RWPE1 (cell line): ENCODE results near the gene WNT9A.
"Not testable (repeated sequence)": the region's sequence is repeated elsewhere in the genome, so short reads cannot be mapped to it uniquely, and the experiment has no call there.

Experiments
- CTCF ChIA-PET: fragments of 350-600 bp; sonication (Branson Sonifier 250); formaldehyde crosslinking; extraction: SDS; loops from one replicate; lab custom pipeline; 2021; lab: Yijun Ruan, JAX
- POLR2A ChIA-PET: fragments of 400-600 bp; formaldehyde crosslinking; extraction: SDS; loops from one replicate; lab custom pipeline; 2020; ENCODE audit warnings: antibody characterized with exemption; ENCODE audit not compliant: low non-redundant PET; lab: Yijun Ruan, JAX
- DNase-seq: peaks from one replicate; pipeline ENCODE4 v3.0.0; 2012; ENCODE audit warnings: low spot score
- H3K27ac ChIP-seq: fragments of 450-650 bp; 2 replicates; pipeline ENCODE4 v1.5.1; 2017
- TF ChIP-seq, protein P1 (sequence below): fragments of 450-650 bp; conservative IDR thresholded peaks from 2 replicates; pipeline ENCODE4 v1.5.1; 2017; ENCODE audit warnings: low read depth, mild to moderate bottlenecking

Gene WNT9A, protein sequence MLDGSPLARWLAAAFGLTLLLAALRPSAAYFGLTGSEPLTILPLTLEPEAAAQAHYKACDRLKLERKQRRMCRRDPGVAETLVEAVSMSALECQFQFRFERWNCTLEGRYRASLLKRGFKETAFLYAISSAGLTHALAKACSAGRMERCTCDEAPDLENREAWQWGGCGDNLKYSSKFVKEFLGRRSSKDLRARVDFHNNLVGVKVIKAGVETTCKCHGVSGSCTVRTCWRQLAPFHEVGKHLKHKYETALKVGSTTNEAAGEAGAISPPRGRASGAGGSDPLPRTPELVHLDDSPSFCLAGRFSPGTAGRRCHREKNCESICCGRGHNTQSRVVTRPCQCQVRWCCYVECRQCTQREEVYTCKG

DNA sequence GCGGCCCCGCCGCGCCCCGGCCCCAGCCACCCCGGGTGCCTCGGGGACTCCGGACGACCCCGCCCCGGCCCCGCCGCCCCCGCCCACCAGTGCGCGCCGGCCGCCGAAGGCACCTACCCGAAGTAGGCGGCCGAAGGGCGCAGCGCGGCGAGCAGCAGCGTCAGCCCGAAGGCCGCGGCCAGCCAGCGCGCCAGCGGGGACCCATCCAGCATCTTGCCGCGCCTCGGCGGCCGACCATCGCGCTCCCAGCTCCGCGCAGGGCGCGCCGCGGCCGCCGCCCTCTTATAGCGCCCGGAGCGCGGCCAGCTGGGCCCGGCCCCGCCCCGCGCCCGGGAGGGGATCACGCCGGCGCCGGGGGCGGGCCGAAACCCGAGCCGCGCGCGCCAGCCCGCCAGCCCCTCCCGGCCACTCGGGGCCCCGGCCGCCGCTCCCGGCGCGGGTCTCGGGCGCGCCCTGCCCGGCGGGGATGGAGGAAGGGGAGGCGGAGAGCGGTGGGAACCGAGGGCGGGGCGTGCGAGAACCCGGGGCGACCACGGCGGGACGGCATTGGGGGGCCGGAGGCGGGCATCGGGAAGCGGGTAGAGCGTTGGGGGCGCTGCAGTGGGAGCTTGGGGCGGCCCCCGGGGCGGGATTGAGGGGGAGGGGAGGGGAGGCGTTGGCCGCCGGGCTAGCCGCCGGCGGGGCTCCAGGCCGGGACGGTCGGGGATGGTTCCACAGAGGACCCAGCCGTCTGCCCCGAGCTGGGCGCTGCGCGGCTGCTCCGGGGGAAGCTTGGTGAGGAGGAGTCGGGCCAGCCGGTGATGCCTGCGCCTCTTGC is at the start of gene WNT9A:
Gene WNT9A, minus strand, starts transcription at position 257 of the 817 bp plus-strand sequence. Its CDS starts 45 bp downstream, at position 212.
- POLR2A ChIA-PET = interaction anchor here (0.6 kb wide), 2 partner anchors 25 to 160 kb away, joined by 3 read pairs; no protein-coding TSS in a partner anchor
- TF ChIP-seq, protein P1, sequence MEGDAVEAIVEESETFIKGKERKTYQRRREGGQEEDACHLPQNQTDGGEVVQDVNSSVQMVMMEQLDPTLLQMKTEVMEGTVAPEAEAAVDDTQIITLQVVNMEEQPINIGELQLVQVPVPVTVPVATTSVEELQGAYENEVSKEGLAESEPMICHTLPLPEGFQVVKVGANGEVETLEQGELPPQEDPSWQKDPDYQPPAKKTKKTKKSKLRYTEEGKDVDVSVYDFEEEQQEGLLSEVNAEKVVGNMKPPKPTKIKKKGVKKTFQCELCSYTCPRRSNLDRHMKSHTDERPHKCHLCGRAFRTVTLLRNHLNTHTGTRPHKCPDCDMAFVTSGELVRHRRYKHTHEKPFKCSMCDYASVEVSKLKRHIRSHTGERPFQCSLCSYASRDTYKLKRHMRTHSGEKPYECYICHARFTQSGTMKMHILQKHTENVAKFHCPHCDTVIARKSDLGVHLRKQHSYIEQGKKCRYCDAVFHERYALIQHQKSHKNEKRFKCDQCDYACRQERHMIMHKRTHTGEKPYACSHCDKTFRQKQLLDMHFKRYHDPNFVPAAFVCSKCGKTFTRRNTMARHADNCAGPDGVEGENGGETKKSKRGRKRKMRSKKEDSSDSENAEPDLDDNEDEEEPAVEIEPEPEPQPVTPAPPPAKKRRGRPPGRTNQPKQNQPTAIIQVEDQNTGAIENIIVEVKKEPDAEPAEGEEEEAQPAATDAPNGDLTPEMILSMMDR = no peak
- H3K27ac ChIP-seq = peak within 1 kb of the TSS; percentile 95
- CTCF ChIA-PET = interaction anchor here (0.6 to 1.3 kb wide), 8 partner anchors 52 to 1251 kb away, joined by 3 to 6 read pairs (median 4); no protein-coding TSS in a partner anchor
- DNase-seq = peak; percentile 73

DNA sequence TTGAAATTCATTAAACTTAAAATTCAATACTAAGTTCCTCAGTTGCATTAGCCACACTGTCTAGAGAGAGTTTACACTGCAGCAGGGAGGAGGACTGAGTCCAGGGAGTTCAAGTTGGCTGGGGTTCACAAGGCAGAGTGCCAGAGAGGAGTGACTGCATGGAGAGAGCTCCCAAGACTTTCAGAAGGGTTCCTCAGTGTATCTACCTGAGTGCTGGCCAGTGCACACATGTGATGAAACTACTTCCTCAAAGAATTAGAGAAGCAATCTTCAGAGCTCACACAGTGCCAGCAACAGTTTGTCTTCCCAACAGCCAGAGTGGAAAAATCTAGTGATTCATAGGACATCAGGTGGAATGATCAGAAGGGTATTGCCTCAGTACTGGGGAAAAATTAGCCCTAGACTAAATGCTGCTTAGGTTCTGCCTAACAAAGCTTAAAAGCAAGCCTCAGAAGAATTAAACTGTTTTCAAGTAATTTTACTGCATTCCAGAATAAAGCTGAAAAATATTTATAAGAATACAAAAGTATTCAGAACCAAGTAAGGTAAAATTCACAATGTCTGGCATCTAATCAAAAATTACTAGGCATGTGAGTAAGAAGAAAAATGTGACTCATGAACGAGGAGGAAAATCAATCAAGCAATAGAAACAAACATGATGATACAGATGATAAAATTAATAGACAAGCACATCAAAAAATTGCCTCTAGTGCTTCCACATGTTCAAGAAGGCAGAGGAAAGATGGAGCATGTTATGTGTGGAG is 48.6 kb upstream of the WNT9A start:
- no peak for DNase-seq
- POLR2A ChIA-PET = no interaction called here
- TF ChIP-seq, protein P1 = no peak
- CTCF ChIA-PET = interaction anchor here (0.7 to 1.2 kb wide), 2 partner anchors 77 to 437 kb away, joined by 3 to 5 read pairs; no protein-coding TSS in a partner anchor
- peak overlapping the region; percentile 14; the same call in 1 of the 2 replicates for H3K27ac ChIP-seq

DNA sequence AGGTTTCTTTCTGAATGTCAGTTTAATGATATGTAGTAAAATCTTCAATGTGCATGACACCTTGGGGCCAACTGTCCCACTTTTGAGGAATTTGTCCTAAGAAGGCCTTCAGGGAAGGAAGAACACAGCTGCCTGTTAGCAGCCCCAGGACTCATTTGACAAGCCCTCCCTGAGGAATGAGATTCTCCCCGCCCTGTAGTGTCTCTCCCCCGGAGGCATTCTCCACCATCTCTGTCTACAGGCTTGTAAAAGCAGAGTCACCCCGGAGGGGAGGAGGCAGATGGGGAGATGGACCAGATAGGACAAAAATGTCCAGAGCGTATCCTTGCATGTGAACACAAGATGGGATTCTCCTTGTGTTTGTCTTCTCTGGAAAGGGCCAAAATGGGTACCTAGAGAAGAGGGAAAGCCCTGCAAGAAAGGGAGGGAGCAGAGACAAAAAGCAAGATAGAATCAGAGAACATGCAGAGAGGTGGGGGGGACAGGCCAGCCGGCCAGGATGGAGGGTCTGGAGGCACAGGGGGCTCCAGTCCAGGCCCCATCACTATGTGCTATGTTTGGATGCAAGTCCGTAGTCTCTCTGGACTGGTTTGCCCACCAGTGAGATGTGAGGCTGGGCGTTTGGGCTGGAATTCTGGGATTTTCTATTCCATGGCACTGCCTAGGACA is 47.0 kb upstream of the WNT9A start:
- POLR2A ChIA-PET = no interaction called here
- CTCF ChIA-PET = no interaction called here
- DNase-seq = no peak
- no peak overlapping the region for H3K27ac ChIP-seq
- TF ChIP-seq, protein P1 = no peak

DNA sequence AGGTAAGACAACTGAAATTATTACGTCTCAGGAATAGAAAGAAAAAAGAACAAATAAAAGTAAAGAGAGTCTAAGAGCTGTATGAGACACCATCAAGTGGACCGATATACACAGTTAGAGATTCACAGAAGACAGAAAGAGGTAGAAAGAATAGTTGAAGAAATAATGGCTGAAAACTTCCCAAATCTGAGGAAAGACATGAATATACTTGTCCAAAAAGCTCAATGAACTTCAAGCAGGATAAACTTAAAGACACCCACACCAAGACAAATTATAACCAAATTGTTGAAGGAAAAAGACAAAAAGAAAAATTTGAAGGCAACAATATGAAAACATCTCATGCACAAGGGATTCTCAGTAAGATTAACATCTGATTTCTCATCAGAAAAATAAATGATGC is 39.4 kb upstream of the WNT9A start:
- DNase-seq = no peak
- H3K27ac ChIP-seq = no peak overlapping the region
- TF ChIP-seq, protein P1 = no peak
- ChIA-PET CTCF (no interaction called here), POLR2A (no interaction called here)

DNA sequence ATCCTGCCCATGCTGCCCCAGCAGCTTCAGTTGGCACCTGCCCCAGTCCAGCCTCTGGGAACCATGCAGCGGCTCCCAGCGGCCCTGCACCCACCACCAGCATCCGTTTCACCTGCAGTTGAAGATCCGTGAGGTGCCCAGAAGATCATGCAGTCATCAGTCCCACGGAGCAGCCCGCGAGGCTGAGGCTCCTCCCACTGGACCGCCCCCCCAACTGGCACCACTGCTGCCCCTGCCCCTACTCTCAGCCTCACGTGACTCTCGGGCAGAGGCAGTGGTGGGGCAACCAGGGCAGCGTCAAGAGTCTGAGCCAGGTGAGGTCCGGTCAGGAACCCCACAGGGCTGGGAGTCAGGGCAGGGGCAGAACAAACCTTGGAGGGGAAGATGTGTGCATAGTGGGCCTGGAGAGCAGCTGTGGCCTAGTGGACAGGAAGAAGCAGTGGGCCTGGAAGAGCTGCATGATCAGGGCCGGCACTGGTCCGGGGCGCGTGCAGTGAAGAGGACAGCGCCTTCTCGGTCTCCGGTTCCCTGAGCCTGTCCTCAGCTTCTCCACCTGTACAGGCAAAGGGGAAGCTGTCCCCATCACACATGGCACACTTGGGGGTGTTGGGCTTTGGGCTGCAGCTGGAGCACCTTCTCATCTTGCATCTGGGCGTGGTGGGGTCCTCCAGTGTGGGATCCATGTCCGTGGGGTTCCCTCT is 28.0 kb upstream of the WNT9A start:
- H3K27ac ChIP-seq, DNase-seq, CTCF ChIA-PET, POLR2A ChIA-PET: not testable (repeated sequence)

DNA sequence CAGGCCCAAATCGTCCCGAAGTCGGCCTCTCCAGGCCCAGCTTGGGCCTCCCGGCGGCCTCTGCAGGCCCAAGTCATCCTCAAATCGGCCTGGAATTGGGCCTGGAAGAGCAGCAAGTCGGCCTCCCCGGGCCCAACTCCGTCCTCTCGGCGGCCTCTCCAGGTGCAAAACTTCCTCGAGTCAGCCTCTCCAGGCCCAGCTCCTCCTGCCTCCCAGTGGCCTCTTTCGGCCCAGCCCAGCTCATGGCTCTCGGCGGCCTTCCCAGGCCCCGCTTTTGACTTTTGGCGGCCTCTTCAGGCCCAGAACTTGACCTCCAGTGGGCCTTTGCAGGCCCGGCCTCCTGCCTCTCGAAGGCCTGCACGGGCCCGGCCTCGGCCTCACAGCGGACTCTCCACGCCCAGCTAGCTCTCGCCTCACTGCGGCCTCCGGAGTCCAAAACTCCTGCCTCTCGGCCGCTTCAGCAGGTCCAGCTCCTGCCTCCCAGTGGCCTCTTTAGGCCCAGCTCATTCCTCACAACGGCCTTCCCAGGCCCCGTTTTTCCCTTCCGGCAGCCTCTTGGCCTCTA is 26.1 kb upstream of the WNT9A start:
- CTCF ChIA-PET = interaction anchor here (0.6 to 0.7 kb wide), 2 partner anchors 12 to 33 kb away, joined by 3 read pairs; no protein-coding TSS in a partner anchor
- POLR2A ChIA-PET = interaction anchor here (0.6 kb wide), 1 partner anchor 26 kb away, joined by 3 read pairs; no protein-coding TSS in a partner anchor
- not testable (repeated sequence) for DNase-seq

DNA sequence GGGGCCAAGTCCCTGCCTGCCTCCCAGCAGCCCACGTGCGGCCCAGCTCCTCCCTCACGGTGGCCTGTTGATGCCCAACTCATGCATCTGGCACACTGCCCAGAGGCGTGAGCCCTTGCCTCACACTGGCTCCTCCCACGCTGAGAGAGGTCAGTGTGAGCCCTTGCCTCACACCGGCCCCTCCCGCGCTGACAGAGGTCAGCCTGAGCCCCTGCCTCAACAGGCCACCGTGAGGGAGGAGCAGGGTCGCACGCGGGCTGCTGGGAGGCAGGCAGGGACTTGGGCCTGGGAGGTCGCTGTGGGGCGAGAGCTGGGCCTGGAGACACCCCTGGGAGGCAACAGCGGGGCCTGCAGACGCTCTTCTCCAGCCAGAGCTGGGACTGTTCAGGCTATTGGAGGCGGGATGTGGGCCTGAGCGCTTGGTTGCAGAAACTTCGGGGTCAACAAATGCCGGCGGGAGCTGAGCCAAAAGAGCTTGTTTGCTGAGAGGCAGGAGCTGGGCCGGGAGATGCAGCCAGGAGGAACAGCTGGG is 25.2 kb upstream of the WNT9A start:
- ChIA-PET CTCF (interaction anchor here (0.6 kb wide), 1 partner anchor 33 kb away, joined by 3 read pairs; no protein-coding TSS in a partner anchor), POLR2A (interaction anchor here (0.6 kb wide), 1 partner anchor 25 kb away, joined by 3 read pairs; no protein-coding TSS in a partner anchor)
- H3K27ac ChIP-seq = peak overlapping the region; percentile 42; the same call in 1 of the 2 replicates
- not testable (repeated sequence) for DNase-seq

More for the DNA sequence above, 26.1 kb upstream of the WNT9A start:
- H3K27ac ChIP-seq = not testable (repeated sequence)

DNA sequence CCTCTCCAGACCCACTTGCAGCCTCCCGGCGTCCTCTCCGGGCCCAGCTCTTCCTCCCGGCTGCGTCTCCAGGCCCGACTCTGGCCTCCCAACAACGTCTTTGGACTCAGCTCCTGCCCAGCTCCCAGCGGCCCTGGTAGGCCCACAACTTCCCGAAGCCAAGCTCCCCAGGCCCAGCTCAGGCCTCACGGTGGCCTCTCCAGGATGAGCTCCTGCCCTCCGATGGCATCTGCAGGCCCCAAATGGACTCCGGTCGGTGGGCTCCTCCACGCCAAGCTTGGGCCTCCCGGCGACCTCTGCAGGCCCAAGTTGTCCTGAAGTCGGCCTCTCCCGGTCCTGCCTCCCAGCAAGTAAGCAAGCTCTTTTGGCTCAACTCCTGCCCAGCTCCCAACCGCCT is 24.5 kb upstream of the WNT9A start:
- CTCF ChIA-PET = interaction anchor here (1.2 kb wide), 1 partner anchor 19 kb away, joined by 3 read pairs; no protein-coding TSS in a partner anchor
- H3K27ac ChIP-seq = peak overlapping the region; percentile 54; the same call in 1 of the 2 replicates
- POLR2A ChIA-PET, DNase-seq: not testable (repeated sequence)

DNA sequence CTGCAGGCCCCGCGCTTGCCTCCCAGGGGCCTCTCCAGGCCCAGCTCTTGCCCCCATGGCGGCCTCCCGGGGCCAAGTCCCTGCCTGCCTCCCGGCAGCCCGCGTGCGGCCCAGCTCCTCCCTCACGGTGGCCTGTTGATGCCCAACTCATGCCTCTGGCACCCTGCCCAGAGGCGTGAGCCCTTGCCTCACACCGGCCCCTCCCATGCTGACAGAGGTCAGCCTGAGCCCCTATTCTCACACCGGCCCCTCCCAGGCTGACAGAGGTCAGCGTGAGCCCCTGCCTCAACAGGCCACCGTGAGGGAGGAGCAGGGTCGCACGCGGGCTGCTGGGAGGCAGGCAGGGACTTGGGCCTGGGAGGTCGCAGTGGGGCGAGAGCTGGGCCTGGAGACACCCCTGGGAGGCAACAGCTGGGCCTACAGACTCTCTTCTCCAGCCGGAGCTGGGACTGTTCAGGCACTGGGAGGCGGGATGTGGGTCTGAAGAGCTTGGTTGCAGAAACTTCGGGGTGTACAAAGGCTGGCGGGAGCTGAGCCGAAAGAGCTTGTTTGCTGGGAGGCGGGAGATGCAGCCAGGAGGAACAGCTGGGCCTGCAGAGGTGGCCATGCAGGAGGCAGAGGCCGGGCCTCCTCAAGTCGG is 24.0 kb upstream of the WNT9A start:
- POLR2A ChIA-PET, DNase-seq: not testable (repeated sequence)
- peak overlapping the region; percentile 54; the same call in 1 of the 2 replicates for H3K27ac ChIP-seq
- CTCF ChIA-PET = interaction anchor here (0.6 to 1.2 kb wide), 2 partner anchors 18 to 28 kb away, joined by 3 to 5 read pairs; no protein-coding TSS in a partner anchor
